Parathyroid adenoma (tissue), 2 donors: Measurements from ENCODE around the gene RPP25.

Experiments used
- H2AFZ ChIP-seq: fragments of 300-600 bp; sonication (generic); one replicate; pipeline ENCODE4 v1.7.0; 2017; ENCODE audit warnings: antibody characterized with exemption, mild to moderate bottlenecking
- H3K27ac ChIP-seq: fragments of 300-600 bp; sonication (generic); one replicate; pipeline ENCODE4 v1.7.0; 2017
- H3K27me3 ChIP-seq: fragments of 300-600 bp; sonication (generic); one replicate; pipeline ENCODE4 v1.7.0; 2017; ENCODE audit warnings: low read length; ENCODE audit not compliant: control insufficient read depth, insufficient read depth
- H3K36me3 ChIP-seq: fragments of 300-600 bp; sonication (generic); one replicate; pipeline ENCODE4 v1.7.0; 2017; ENCODE audit warnings: low read length; ENCODE audit not compliant: control insufficient read depth, insufficient read depth
- H3K4me1 ChIP-seq: fragments of 300-600 bp; sonication (generic); one replicate; pipeline ENCODE4 v1.7.0; 2017; ENCODE audit warnings: control low read depth
- H3K4me2 ChIP-seq: fragments of 300-600 bp; sonication (generic); one replicate; pipeline ENCODE4 v1.7.0; 2017; ENCODE audit warnings: low read length
- H3K4me3 ChIP-seq: fragments of 300-600 bp; sonication (generic); one replicate; pipeline ENCODE4 v1.7.0; 2017; ENCODE audit warnings: low read depth, low read length
- H3K79me2 ChIP-seq: fragments of 300-600 bp; sonication (generic); one replicate; pipeline ENCODE4 v1.7.0; 2017; ENCODE audit warnings: control low read depth
- H3K9ac ChIP-seq: fragments of 300-600 bp; sonication (generic); one replicate; pipeline ENCODE4 v1.7.0; 2017; ENCODE audit warnings: mild to moderate bottlenecking
- H3K9me3 ChIP-seq: fragments of 300-600 bp; sonication (generic); one replicate; pipeline ENCODE4 v1.7.0; 2017; ENCODE audit warnings: low read length; ENCODE audit not compliant: control insufficient read depth
- CTCF ChIP-seq: fragments of 300-600 bp; sonication (generic); IDR thresholded peaks from one replicate; pipeline ENCODE4 v1.7.0; 2017; ENCODE audit warnings: antibody characterized with exemption, mild to moderate bottlenecking
- donor health status: primary hyperparathyroidism.

RPP25 gene

GRCh38 chr15:74907163-74907870, 49.3 kb downstream of the RPP25 start:
- H3K4me2 ChIP-seq, result peak overlapping the region; percentile 93
- H3K4me1 ChIP-seq, result peaks cover 5% of the 10 kb centered on the region
- H3K27me3 ChIP-seq, result no peaks in the 10 kb centered on the region
- peak overlapping the region; percentile 67 for H3K9ac ChIP-seq
- no peaks in the 10 kb centered on the region for H3K79me2 ChIP-seq
- peak overlapping the region; percentile 97 for H2AFZ ChIP-seq
- no peaks in the 10 kb centered on the region for H3K9me3 ChIP-seq
- H3K27ac ChIP-seq, result peak overlapping the region; percentile 90
- no peaks in the 10 kb centered on the region for H3K36me3 ChIP-seq
- no peak for TF ChIP-seq CTCF
- peak overlapping the region; percentile 74 for H3K4me3 ChIP-seq

- H3K27me3 ChIP-seq, result no peaks in the 10 kb centered on the region
- H3K4me3 ChIP-seq, result peak within 1 kb of the TSS; percentile 74
- peaks cover 5% of the 10 kb centered on the region for H3K4me1 ChIP-seq
- H3K4me2 ChIP-seq, result peak within 1 kb of the TSS; percentile 93
- no peaks in the 10 kb centered on the region for H3K9me3 ChIP-seq
- no peaks in the 10 kb centered on the region for H3K36me3 ChIP-seq
- H2AFZ ChIP-seq, result peak within 1 kb of the TSS; percentile 97
- peak within 1 kb of the TSS; percentile 90 for H3K27ac ChIP-seq
- peak within 1 kb of the TSS; percentile 67 for H3K9ac ChIP-seq
- TF ChIP-seq CTCF, result no peak
- no peaks in the 10 kb centered on the region for H3K79me2 ChIP-seq
These were observed 50.0 kb downstream of the RPP25 start, which contains the start of gene FAM219B for GRCh38 chr15:74906450-74907162. Gene FAM219B, minus strand, starts transcription at chr15:74906851. Its CDS starts 51 bp downstream, at chr15:74906800.

GRCh38 chr15:74906067-74906449, 50.5 kb downstream of the RPP25 start:
- Histone ChIP-seq H3K4me1 (peaks cover 5% of the 10 kb centered on the region), H3K79me2 (no peaks in the 10 kb centered on the region), H3K36me3 (no peaks in the 10 kb centered on the region), H2AFZ (peak overlapping the region; percentile 97), H3K4me3 (peak overlapping the region; percentile 74), H3K9ac (peak overlapping the region; percentile 67), H3K9me3 (no peaks in the 10 kb centered on the region), H3K4me2 (peak overlapping the region; percentile 93), H3K27ac (peak overlapping the region; percentile 90), H3K27me3 (no peaks in the 10 kb centered on the region)
- no peak for TF ChIP-seq CTCF
